ENCODE measurements around the gene TMX3. TPM values are rescaled to one million over a fixed set of nuclear protein-coding genes. Genes with fewer than 3 reads are reported as not detected.

Gene TMX3
- polyA plus RNA-seq, 1 of the 3 experiments (the other 2 are of a cell fraction): 23.3 TPM

DNA sequence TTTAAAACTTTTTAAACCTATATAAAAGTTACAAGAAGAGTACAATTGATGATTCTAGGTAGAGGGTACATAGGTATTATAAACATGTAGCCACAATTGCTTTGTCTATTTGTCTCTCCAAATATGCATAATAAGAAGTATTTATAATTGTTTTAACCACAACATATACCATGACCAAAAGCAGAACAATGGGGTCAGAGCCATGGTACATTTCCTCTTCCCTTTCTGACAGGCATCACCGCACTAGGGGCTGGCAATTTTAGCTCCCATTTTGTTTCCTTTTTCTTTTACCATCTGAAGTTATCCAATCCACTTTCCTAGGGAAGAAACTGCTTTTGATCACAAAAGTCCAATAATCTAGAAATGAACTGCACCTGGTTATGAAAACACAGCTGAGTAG lies 49.3 kb downstream of the TMX3 start:
- Histone ChIP-seq H3F3A (replicated peaks; ENCODE audit: insufficient read depth) (no peaks in the 10 kb centered on the region), H2AFZ (ENCODE audit: low read depth) (no peak overlapping the region), H3K9me3 (no peaks in the 10 kb centered on the region), H3K4me2 (no peak overlapping the region), H3K79me2 (ENCODE audit: insufficient read depth) (no peaks in the 10 kb centered on the region), H3K9ac (no peak overlapping the region), H3K9me2 (no peaks in the 10 kb centered on the region), H3K4me3 (ENCODE audit: low read depth in 2 of 2, low read length in 1 of 2) (no peak overlapping the region), H3K4me1 (ENCODE audit: control insufficient read depth in 1 of 2, insufficient read depth in 2 of 2, low read depth in 1 of 2, low read length in 1 of 2) (no peaks in the 10 kb centered on the region), H3K27ac (ENCODE audit: low read depth in 2 of 2, low read length in 1 of 2) (no peak overlapping the region), H3K36me3 (replicated peaks in 1 of 2; ENCODE audit: control insufficient read depth in 1 of 2, insufficient read depth in 2 of 2, low read length in 1 of 2) (no peaks in the 10 kb centered on the region), H3K27me3 (ENCODE audit: insufficient read depth) (no peaks in the 10 kb centered on the region), H4K20me1 (ENCODE audit: insufficient read depth) (no peaks in the 10 kb centered on the region)
- TF ChIP-seq SMC3 (IDR thresholded peaks at IDR 0.05; ENCODE audit: low read depth, low read length): no peak
- CTCF ChIA-PET: no interaction called here
- 100% methylated on average over 1 of the region's 1 CpG for WGBS (ENCODE audit: low lambda C conversion rate)
- DNase-seq: no peak
- POLR2A ChIA-PET: no interaction called here

DNA sequence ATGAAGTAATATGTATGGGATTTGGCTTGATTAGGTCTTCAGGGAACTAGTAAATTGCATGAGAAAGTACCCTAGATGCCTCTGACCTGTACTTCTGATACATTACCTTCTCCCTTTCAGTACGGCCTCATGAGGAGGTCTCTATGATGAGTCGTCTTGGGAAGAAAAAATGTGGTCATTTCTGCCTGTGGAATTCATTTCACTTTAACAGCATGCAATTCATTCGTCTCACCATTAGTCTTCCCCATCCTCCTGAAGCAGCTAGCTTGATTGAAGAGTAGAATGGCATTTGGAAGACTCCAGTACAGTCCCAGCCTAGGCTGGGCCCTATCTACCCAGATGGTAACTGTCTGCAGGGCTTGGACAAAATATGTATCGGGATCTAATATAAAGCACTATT lies 52.2 kb downstream of the TMX3 start:
- Histone ChIP-seq H3K79me2 (ENCODE audit: insufficient read depth) (no peaks in the 10 kb centered on the region), H4K20me1 (ENCODE audit: insufficient read depth) (no peaks in the 10 kb centered on the region), H3K27ac (ENCODE audit: low read depth in 2 of 2, low read length in 1 of 2) (no peak overlapping the region), H3K4me3 (ENCODE audit: low read depth in 2 of 2, low read length in 1 of 2) (no peak overlapping the region), H3K9ac (no peak overlapping the region), H3K36me3 (replicated peaks in 1 of 2; ENCODE audit: control insufficient read depth in 1 of 2, insufficient read depth in 2 of 2, low read length in 1 of 2) (no peaks in the 10 kb centered on the region), H3K9me2 (no peaks in the 10 kb centered on the region), H3K27me3 (ENCODE audit: insufficient read depth) (no peaks in the 10 kb centered on the region), H3F3A (replicated peaks; ENCODE audit: insufficient read depth) (no peaks in the 10 kb centered on the region), H3K4me1 (ENCODE audit: control insufficient read depth in 1 of 2, insufficient read depth in 2 of 2, low read depth in 1 of 2, low read length in 1 of 2) (no peaks in the 10 kb centered on the region), H2AFZ (ENCODE audit: low read depth) (no peak overlapping the region), H3K4me2 (no peak overlapping the region), H3K9me3 (no peaks in the 10 kb centered on the region)
- ChIA-PET POLR2A (no interaction called here), CTCF (interaction anchor here (1.4 to 6.3 kb wide), 2 partner anchors 1147 to 1445 kb away, joined by 3 to 51 read pairs; partner anchors contain the start of gene DSEL)
- WGBS (ENCODE audit: low lambda C conversion rate): 68% methylated on average over 4 of the region's 4 CpGs
- no peak for DNase-seq
- 0 out of 2 replicates have a peak, but pooled peaks have one; percentile 4 for TF ChIP-seq FOSL2 (IDR thresholded peaks at IDR 0.05; ENCODE audit: borderline replicate concordance, low read depth)
- no peak for TF ChIP-seq EZH2phosphoT487 (IDR thresholded peaks at IDR 0.05; ENCODE audit: borderline replicate concordance, low read depth)
- TF ChIP-seq, protein P1, sequence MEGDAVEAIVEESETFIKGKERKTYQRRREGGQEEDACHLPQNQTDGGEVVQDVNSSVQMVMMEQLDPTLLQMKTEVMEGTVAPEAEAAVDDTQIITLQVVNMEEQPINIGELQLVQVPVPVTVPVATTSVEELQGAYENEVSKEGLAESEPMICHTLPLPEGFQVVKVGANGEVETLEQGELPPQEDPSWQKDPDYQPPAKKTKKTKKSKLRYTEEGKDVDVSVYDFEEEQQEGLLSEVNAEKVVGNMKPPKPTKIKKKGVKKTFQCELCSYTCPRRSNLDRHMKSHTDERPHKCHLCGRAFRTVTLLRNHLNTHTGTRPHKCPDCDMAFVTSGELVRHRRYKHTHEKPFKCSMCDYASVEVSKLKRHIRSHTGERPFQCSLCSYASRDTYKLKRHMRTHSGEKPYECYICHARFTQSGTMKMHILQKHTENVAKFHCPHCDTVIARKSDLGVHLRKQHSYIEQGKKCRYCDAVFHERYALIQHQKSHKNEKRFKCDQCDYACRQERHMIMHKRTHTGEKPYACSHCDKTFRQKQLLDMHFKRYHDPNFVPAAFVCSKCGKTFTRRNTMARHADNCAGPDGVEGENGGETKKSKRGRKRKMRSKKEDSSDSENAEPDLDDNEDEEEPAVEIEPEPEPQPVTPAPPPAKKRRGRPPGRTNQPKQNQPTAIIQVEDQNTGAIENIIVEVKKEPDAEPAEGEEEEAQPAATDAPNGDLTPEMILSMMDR (IDR thresholded peaks at IDR 0.05): peak; percentile 22; the same call in 1 of the 2 replicates

DNA sequence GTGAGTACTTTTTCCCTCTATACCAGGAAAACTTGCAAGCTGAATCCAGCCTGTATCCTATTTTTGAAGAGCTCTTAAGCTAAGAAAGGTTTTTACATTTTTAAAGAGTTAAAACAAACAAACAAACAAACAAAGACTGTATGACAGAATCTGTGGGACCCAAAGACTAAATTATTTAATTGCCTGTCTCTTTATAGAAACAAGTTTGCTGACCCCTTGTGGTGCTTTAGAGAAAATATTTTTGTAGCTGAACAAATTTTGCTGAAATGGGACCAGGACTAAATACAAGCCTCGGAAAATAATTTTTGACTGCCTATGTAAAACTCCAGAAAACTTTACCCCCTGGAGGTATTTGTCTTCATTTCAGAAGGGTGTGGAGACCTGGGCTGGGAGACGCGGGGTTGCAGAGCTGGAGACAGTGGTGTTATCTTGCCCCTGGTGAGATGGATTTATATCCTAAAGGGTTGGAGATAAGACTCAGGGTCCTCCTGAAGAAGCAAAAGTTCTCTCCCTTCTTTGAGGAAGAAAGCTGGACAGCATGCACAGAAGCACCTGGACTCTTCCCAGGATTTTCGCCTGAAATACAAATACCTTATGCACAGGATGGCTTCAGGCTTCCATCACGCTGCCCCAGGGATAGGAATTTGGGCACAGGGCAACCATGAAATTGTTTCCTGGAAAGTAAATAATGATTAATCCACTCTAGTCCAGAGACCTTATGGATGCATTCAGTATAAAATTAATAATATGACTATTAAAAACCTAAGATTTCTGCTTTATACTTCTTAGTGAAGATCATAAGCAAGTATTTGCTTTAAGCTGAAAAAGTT lies 54.3 kb downstream of the TMX3 start:
- WGBS (ENCODE audit: low lambda C conversion rate): 43% methylated on average over 5 of the region's 5 CpGs
- no peaks in the 10 kb centered on the region for H3K27me3 ChIP-seq (ENCODE audit: insufficient read depth)
- no peak overlapping the region for H3K4me3 ChIP-seq (ENCODE audit: low read depth in 2 of 2, low read length in 1 of 2)
- H3K9me2 ChIP-seq: no peaks in the 10 kb centered on the region
- H3K9me3 ChIP-seq: no peaks in the 10 kb centered on the region
- no peak overlapping the region for H3K4me2 ChIP-seq
- CTCF ChIA-PET: interaction anchor here (0.7 to 6.3 kb wide), 27 partner anchors 8 to 1555 kb away, joined by 3 to 51 read pairs (median 4); partner anchors contain the start of gene DSEL
- peak; percentile 14 for DNase-seq
- no peaks in the 10 kb centered on the region for H3K4me1 ChIP-seq (ENCODE audit: control insufficient read depth in 1 of 2, insufficient read depth in 2 of 2, low read depth in 1 of 2, low read length in 1 of 2)
- no peaks in the 10 kb centered on the region for H4K20me1 ChIP-seq (ENCODE audit: insufficient read depth)
- H2AFZ ChIP-seq (ENCODE audit: low read depth): no peak overlapping the region
- no peaks in the 10 kb centered on the region for H3F3A ChIP-seq (replicated peaks; ENCODE audit: insufficient read depth)
- POLR2A ChIA-PET: no interaction called here
- no peaks in the 10 kb centered on the region for H3K36me3 ChIP-seq (replicated peaks in 1 of 2; ENCODE audit: control insufficient read depth in 1 of 2, insufficient read depth in 2 of 2, low read length in 1 of 2)
- H3K79me2 ChIP-seq (ENCODE audit: insufficient read depth): no peaks in the 10 kb centered on the region
- no peak overlapping the region for H3K27ac ChIP-seq (ENCODE audit: low read depth in 2 of 2, low read length in 1 of 2)
- H3K9ac ChIP-seq: no peak overlapping the region
- TF ChIP-seq SIN3A (IDR thresholded peaks at IDR 0.05; ENCODE audit: borderline replicate concordance, low read depth, low read length): no peak
- TF ChIP-seq, protein P2, sequence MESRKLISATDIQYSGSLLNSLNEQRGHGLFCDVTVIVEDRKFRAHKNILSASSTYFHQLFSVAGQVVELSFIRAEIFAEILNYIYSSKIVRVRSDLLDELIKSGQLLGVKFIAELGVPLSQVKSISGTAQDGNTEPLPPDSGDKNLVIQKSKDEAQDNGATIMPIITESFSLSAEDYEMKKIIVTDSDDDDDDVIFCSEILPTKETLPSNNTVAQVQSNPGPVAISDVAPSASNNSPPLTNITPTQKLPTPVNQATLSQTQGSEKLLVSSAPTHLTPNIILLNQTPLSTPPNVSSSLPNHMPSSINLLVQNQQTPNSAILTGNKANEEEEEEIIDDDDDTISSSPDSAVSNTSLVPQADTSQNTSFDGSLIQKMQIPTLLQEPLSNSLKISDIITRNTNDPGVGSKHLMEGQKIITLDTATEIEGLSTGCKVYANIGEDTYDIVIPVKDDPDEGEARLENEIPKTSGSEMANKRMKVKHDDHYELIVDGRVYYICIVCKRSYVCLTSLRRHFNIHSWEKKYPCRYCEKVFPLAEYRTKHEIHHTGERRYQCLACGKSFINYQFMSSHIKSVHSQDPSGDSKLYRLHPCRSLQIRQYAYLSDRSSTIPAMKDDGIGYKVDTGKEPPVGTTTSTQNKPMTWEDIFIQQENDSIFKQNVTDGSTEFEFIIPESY (IDR thresholded peaks at IDR 0.05; ENCODE audit: borderline replicate concordance, low read depth): no peak
- TF ChIP-seq YY1 (IDR thresholded peaks at IDR 0.05; ENCODE audit: low read depth): no peak
- TF ChIP-seq TCF12 (IDR thresholded peaks at IDR 0.05): no peak
- TF ChIP-seq, protein P3, sequence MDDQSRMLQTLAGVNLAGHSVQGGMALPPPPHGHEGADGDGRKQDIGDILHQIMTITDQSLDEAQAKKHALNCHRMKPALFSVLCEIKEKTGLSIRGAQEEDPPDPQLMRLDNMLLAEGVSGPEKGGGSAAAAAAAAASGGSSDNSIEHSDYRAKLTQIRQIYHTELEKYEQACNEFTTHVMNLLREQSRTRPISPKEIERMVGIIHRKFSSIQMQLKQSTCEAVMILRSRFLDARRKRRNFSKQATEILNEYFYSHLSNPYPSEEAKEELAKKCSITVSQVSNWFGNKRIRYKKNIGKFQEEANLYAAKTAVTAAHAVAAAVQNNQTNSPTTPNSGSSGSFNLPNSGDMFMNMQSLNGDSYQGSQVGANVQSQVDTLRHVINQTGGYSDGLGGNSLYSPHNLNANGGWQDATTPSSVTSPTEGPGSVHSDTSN (IDR thresholded peaks at IDR 0.05): no peak
- TF ChIP-seq ELF1 (IDR thresholded peaks at IDR 0.05): no peak
- TF ChIP-seq RAD21 (IDR thresholded peaks at IDR 0.05; ENCODE audit: low read length): peak; percentile 75
- TF ChIP-seq MXI1 (IDR thresholded peaks at IDR 0.05; ENCODE audit: low read depth, low read length): no peak
- TF ChIP-seq, protein P4, sequence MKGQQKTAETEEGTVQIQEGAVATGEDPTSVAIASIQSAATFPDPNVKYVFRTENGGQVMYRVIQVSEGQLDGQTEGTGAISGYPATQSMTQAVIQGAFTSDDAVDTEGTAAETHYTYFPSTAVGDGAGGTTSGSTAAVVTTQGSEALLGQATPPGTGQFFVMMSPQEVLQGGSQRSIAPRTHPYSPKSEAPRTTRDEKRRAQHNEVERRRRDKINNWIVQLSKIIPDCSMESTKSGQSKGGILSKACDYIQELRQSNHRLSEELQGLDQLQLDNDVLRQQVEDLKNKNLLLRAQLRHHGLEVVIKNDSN (IDR thresholded peaks at IDR 0.05; ENCODE audit: borderline replicate concordance, low read depth): no peak
